SK-N-SH (cell line): ENCODE measurements around the gene CKS1B.

Experiments used
- EZH2phosphoT487 ChIP-seq: fragments of 200-600 bp; sonication (generic); IDR thresholded peaks from 2 replicates; pipeline ENCODE4 v1.6.1; 2017; ENCODE audit warnings: low read depth, mixed run types, mild to moderate bottlenecking, antibody characterized with exemption, moderate library complexity, borderline replicate concordance
- GABPA ChIP-seq: IDR thresholded peaks from 2 replicates; pipeline ENCODE4 v1.4.0; 2012; ENCODE audit warnings: low read depth, mild to moderate bottlenecking
- POLR2AphosphoS5 ChIP-seq: IDR thresholded peaks from 2 replicates; pipeline ENCODE4 v1.6.1; 2012; ENCODE audit warnings: low read depth, low read length
- RCOR1 ChIP-seq: fragments of 150-350 bp; IDR thresholded peaks from 2 replicates; pipeline ENCODE4 v1.6.1; 2017; ENCODE audit warnings: antibody characterized with exemption, low read length
- SMC3 ChIP-seq: IDR thresholded peaks from 2 replicates; pipeline ENCODE4 v1.6.1; 2012; ENCODE audit warnings: low read depth, low read length, improper control_type of control experiment
- TAF1 ChIP-seq: IDR thresholded peaks from 2 replicates; pipeline ENCODE4 v1.6.1; 2012; ENCODE audit warnings: low read depth, mild to moderate bottlenecking, low read length, moderate library complexity, borderline replicate concordance
- TEAD4 ChIP-seq: IDR thresholded peaks from 2 replicates; pipeline ENCODE4 v1.4.0; 2012; ENCODE audit warnings: mild to moderate bottlenecking, borderline replicate concordance; ENCODE audit not compliant: insufficient read depth
- YY1 ChIP-seq: IDR thresholded peaks from 2 replicates; pipeline ENCODE4 v1.4.0; 2012; ENCODE audit warnings: low read depth, mild to moderate bottlenecking
- TF ChIP-seq, protein P1 (sequence below): fragments of 200-600 bp; sonication (generic); IDR thresholded peaks from 2 replicates; pipeline ENCODE4 v1.6.1; 2017; ENCODE audit warnings: antibody characterized with exemption, mild to moderate bottlenecking, moderate library complexity
- TF ChIP-seq, protein P2 (sequence below): fragments of 150-350 bp; IDR thresholded peaks from 2 replicates; pipeline ENCODE4 v1.6.1; 2017; ENCODE audit warnings: antibody characterized with exemption, low read length, low read depth, borderline replicate concordance
- TF ChIP-seq, protein P3 (sequence below): IDR thresholded peaks from 2 replicates; pipeline ENCODE4 v1.4.0; 2012; ENCODE audit warnings: low read depth, borderline replicate concordance
- TF ChIP-seq, protein P4 (sequence below): IDR thresholded peaks from 2 replicates; pipeline ENCODE4 v1.6.1; 2012; ENCODE audit warnings: mild to moderate bottlenecking, low read depth, low read length, moderate library complexity

DNA sequence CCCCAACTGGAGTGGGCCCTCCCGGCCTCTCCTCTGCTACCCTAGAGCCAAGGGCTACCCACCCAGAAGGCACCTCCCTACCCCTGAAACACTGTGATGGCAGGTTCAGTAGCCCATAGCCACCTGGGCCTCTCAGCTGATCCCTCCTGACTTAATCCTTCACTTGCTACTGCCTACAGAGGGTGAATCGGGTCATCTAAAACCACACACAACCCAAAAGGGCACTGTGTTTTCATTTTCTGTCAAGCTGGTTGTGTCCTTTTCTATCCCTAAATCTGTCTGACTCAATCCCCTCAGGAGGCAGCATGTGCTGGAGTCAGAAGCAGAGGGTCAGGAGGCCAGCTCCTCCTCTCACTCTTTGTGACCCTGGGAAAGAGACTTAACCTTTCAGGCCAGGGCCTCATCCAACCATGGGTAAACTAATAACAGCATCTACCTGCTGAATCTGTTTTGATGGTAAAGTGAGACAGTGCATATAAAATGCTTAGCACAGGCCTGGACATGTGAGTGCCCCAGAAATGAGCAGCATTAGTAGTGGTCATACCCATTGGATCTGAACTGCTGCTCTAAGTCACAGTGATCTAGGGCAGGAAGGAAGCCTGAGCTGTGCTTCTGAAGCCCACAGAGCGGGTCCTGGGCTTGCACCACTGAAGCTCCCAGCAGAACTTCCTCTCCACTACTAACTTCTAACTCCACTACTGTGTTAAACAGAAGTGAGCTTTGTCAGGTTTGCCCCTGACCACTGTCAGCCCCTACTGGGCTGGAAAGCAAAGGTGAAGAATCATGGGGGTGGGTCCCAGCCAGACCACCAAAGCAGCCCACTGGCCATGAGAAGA is 48.9 kb upstream of the CKS1B start:
- TF ChIP-seq, protein P1, sequence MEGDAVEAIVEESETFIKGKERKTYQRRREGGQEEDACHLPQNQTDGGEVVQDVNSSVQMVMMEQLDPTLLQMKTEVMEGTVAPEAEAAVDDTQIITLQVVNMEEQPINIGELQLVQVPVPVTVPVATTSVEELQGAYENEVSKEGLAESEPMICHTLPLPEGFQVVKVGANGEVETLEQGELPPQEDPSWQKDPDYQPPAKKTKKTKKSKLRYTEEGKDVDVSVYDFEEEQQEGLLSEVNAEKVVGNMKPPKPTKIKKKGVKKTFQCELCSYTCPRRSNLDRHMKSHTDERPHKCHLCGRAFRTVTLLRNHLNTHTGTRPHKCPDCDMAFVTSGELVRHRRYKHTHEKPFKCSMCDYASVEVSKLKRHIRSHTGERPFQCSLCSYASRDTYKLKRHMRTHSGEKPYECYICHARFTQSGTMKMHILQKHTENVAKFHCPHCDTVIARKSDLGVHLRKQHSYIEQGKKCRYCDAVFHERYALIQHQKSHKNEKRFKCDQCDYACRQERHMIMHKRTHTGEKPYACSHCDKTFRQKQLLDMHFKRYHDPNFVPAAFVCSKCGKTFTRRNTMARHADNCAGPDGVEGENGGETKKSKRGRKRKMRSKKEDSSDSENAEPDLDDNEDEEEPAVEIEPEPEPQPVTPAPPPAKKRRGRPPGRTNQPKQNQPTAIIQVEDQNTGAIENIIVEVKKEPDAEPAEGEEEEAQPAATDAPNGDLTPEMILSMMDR, result no peak
- TF ChIP-seq, protein P2, sequence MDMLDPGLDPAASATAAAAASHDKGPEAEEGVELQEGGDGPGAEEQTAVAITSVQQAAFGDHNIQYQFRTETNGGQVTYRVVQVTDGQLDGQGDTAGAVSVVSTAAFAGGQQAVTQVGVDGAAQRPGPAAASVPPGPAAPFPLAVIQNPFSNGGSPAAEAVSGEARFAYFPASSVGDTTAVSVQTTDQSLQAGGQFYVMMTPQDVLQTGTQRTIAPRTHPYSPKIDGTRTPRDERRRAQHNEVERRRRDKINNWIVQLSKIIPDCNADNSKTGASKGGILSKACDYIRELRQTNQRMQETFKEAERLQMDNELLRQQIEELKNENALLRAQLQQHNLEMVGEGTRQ, result no peak
- TF ChIP-seq POLR2AphosphoS5 (no peak), EZH2phosphoT487 (no peak), RCOR1 (no peak), SMC3 (no peak), TAF1 (no peak), YY1 (no peak), TEAD4 (no peak), GABPA (no peak)
- TF ChIP-seq, protein P3, sequence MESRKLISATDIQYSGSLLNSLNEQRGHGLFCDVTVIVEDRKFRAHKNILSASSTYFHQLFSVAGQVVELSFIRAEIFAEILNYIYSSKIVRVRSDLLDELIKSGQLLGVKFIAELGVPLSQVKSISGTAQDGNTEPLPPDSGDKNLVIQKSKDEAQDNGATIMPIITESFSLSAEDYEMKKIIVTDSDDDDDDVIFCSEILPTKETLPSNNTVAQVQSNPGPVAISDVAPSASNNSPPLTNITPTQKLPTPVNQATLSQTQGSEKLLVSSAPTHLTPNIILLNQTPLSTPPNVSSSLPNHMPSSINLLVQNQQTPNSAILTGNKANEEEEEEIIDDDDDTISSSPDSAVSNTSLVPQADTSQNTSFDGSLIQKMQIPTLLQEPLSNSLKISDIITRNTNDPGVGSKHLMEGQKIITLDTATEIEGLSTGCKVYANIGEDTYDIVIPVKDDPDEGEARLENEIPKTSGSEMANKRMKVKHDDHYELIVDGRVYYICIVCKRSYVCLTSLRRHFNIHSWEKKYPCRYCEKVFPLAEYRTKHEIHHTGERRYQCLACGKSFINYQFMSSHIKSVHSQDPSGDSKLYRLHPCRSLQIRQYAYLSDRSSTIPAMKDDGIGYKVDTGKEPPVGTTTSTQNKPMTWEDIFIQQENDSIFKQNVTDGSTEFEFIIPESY, result no peak
- TF ChIP-seq, protein P4, sequence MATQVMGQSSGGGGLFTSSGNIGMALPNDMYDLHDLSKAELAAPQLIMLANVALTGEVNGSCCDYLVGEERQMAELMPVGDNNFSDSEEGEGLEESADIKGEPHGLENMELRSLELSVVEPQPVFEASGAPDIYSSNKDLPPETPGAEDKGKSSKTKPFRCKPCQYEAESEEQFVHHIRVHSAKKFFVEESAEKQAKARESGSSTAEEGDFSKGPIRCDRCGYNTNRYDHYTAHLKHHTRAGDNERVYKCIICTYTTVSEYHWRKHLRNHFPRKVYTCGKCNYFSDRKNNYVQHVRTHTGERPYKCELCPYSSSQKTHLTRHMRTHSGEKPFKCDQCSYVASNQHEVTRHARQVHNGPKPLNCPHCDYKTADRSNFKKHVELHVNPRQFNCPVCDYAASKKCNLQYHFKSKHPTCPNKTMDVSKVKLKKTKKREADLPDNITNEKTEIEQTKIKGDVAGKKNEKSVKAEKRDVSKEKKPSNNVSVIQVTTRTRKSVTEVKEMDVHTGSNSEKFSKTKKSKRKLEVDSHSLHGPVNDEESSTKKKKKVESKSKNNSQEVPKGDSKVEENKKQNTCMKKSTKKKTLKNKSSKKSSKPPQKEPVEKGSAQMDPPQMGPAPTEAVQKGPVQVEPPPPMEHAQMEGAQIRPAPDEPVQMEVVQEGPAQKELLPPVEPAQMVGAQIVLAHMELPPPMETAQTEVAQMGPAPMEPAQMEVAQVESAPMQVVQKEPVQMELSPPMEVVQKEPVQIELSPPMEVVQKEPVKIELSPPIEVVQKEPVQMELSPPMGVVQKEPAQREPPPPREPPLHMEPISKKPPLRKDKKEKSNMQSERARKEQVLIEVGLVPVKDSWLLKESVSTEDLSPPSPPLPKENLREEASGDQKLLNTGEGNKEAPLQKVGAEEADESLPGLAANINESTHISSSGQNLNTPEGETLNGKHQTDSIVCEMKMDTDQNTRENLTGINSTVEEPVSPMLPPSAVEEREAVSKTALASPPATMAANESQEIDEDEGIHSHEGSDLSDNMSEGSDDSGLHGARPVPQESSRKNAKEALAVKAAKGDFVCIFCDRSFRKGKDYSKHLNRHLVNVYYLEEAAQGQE, result no peak
